HEK293 (cell line): Measurements from ENCODE around the gene ENKD1.
A peak's percentile ranks its signal among the peaks of the same experiment; 100 is the strongest.

Experiments used
- BCL11B ChIP-seq: fragments of 450-650 bp; formaldehyde crosslinking; IDR thresholded peaks from 2 replicates; pipeline ENCODE4 v1.5.1; 2016; ENCODE audit warnings: low read depth, missing biosample characterization, missing genetic modification characterization
- GLI4 ChIP-seq: fragments of 450-650 bp; formaldehyde crosslinking; IDR thresholded peaks from 2 replicates; pipeline ENCODE4 v1.5.1; 2016; ENCODE audit warnings: missing biosample characterization, missing genetic modification characterization
- KLF10 ChIP-seq: fragments of 450-650 bp; IDR thresholded peaks from 2 replicates; pipeline ENCODE4 v1.5.1; 2018; ENCODE audit warnings: missing biosample characterization, mild to moderate bottlenecking, missing genetic modification characterization
- PATZ1 ChIP-seq: fragments of 450-650 bp; formaldehyde crosslinking; IDR thresholded peaks from 2 replicates; pipeline ENCODE4 v1.5.1; 2016; ENCODE audit warnings: missing biosample characterization, missing genetic modification characterization
- PBX3 ChIP-seq: sonication (generic); formaldehyde crosslinking; IDR thresholded peaks from 2 replicates; pipeline ENCODE4 v1.8.1; 2022; ENCODE audit warnings: mild to moderate bottlenecking, moderate library complexity, missing genetic modification reagents
- SP3 ChIP-seq: fragments of 450-650 bp; formaldehyde crosslinking; IDR thresholded peaks from 2 replicates; pipeline ENCODE4 v1.5.1; 2016; ENCODE audit warnings: missing biosample characterization, missing genetic modification characterization
- ZBTB48 ChIP-seq: fragments of 450-650 bp; formaldehyde crosslinking; IDR thresholded peaks from 2 replicates; pipeline ENCODE4 v1.5.1; 2016; ENCODE audit warnings: missing biosample characterization, missing genetic modification characterization
- ZFP69B ChIP-seq: fragments of 450-650 bp; formaldehyde crosslinking; IDR thresholded peaks from 2 replicates; pipeline ENCODE4 v1.5.1; 2016; ENCODE audit warnings: missing biosample characterization, missing genetic modification characterization
- ZNF114 ChIP-seq: fragments of 450-650 bp; formaldehyde crosslinking; IDR thresholded peaks from 2 replicates; pipeline ENCODE4 v1.5.0; 2017; ENCODE audit warnings: missing biosample characterization, missing genetic modification characterization
- ZNF138 ChIP-seq: fragments of 450-650 bp; formaldehyde crosslinking; IDR thresholded peaks from 2 replicates; pipeline ENCODE4 v1.5.1; 2016; ENCODE audit warnings: missing biosample characterization, missing genetic modification characterization, borderline replicate concordance
- ZNF169 ChIP-seq: fragments of 450-650 bp; formaldehyde crosslinking; IDR thresholded peaks from 2 replicates; pipeline ENCODE4 v1.5.1; 2016; ENCODE audit warnings: missing biosample characterization, missing genetic modification characterization
- ZNF248 ChIP-seq: fragments of 450-650 bp; formaldehyde crosslinking; IDR thresholded peaks from 2 replicates; pipeline ENCODE4 v1.5.1; 2017; ENCODE audit warnings: missing biosample characterization, missing genetic modification characterization
- ZNF26 ChIP-seq: fragments of 450-650 bp; formaldehyde crosslinking; IDR thresholded peaks from 2 replicates; pipeline ENCODE4 v1.5.1; 2016; ENCODE audit warnings: missing biosample characterization, missing genetic modification characterization
- ZNF324 ChIP-seq: fragments of 450-650 bp; formaldehyde crosslinking; IDR thresholded peaks from 2 replicates; pipeline ENCODE4 v1.5.1; 2016; ENCODE audit warnings: missing biosample characterization, missing genetic modification characterization
- ZNF341 ChIP-seq: fragments of 450-650 bp; formaldehyde crosslinking; IDR thresholded peaks from 2 replicates; pipeline ENCODE4; 2016; ENCODE audit warnings: low read depth, missing biosample characterization, missing genetic modification characterization
- ZNF350 ChIP-seq: fragments of 450-650 bp; formaldehyde crosslinking; IDR thresholded peaks from 2 replicates; pipeline ENCODE4 v1.5.0; 2017; ENCODE audit warnings: missing biosample characterization, mild to moderate bottlenecking, missing genetic modification characterization
- ZNF544 ChIP-seq: fragments of 450-650 bp; formaldehyde crosslinking; IDR thresholded peaks from 2 replicates; pipeline ENCODE4 v1.5.0; 2017; ENCODE audit warnings: missing biosample characterization, missing genetic modification characterization
- ZNF621 ChIP-seq: fragments of 450-650 bp; formaldehyde crosslinking; IDR thresholded peaks from 2 replicates; pipeline ENCODE4 v1.5.1; 2017; ENCODE audit warnings: missing biosample characterization, missing genetic modification characterization
- ZNF660 ChIP-seq: fragments of 450-650 bp; IDR thresholded peaks from 2 replicates; pipeline ENCODE4 v1.5.1; 2018; ENCODE audit warnings: missing biosample characterization, mild to moderate bottlenecking, missing genetic modification characterization
- ZNF747 ChIP-seq: fragments of 450-650 bp; formaldehyde crosslinking; IDR thresholded peaks from 2 replicates; pipeline ENCODE4 v1.5.1; 2016; ENCODE audit warnings: missing biosample characterization, missing genetic modification characterization
- ZNF776 ChIP-seq: fragments of 450-650 bp; formaldehyde crosslinking; IDR thresholded peaks from 2 replicates; pipeline ENCODE4 v1.5.0; 2017; ENCODE audit warnings: missing biosample characterization, missing genetic modification characterization, borderline replicate concordance
- ZNF777 ChIP-seq: fragments of 450-650 bp; formaldehyde crosslinking; IDR thresholded peaks from 2 replicates; pipeline ENCODE4 v1.5.1; 2017; ENCODE audit warnings: missing biosample characterization, missing genetic modification characterization, borderline replicate concordance
- ZNF785 ChIP-seq: fragments of 450-650 bp; formaldehyde crosslinking; IDR thresholded peaks from 2 replicates; pipeline ENCODE4 v1.5.1; 2016; ENCODE audit warnings: missing biosample characterization, missing genetic modification characterization
- ZNF792 ChIP-seq: fragments of 450-650 bp; formaldehyde crosslinking; IDR thresholded peaks from 2 replicates; pipeline ENCODE4 v1.5.1; 2016; ENCODE audit warnings: missing biosample characterization, missing genetic modification characterization
- ZNF830 ChIP-seq: fragments of 450-650 bp; IDR thresholded peaks from 2 replicates; pipeline ENCODE4 v1.5.0; 2018; ENCODE audit warnings: missing biosample characterization, missing genetic modification characterization, low read depth, mild to moderate bottlenecking, moderate library complexity
- ZNF837 ChIP-seq: fragments of 450-650 bp; formaldehyde crosslinking; IDR thresholded peaks from 2 replicates; pipeline ENCODE4 v1.5.1; 2016; ENCODE audit warnings: missing biosample characterization, missing genetic modification characterization
- ZXDB ChIP-seq: fragments of 450-650 bp; formaldehyde crosslinking; IDR thresholded peaks from 2 replicates; pipeline ENCODE4 v1.5.1; 2016; ENCODE audit warnings: missing biosample characterization, missing genetic modification characterization
- TF ChIP-seq, protein P1 (sequence below): fragments of 450-650 bp; formaldehyde crosslinking; IDR thresholded peaks from 2 replicates; pipeline ENCODE4 v1.5.1; 2016; ENCODE audit warnings: missing biosample characterization, missing genetic modification characterization
- TF ChIP-seq, protein P2 (sequence below): fragments of 450-650 bp; formaldehyde crosslinking; IDR thresholded peaks from 2 replicates; pipeline ENCODE4 v1.5.1; 2016; ENCODE audit warnings: missing biosample characterization, missing genetic modification characterization
- TF ChIP-seq, protein P3 (sequence below): fragments of 450-650 bp; formaldehyde crosslinking; IDR thresholded peaks from 2 replicates; pipeline ENCODE4 v1.5.1; 2016; ENCODE audit warnings: missing biosample characterization, missing genetic modification characterization

The ENKD1 gene

GRCh38 chr16:67659675-67660563 lies 6.6 kb downstream of the ENKD1 start, which contains the start of gene ACD (continued):
- TF ChIP-seq, protein P1, sequence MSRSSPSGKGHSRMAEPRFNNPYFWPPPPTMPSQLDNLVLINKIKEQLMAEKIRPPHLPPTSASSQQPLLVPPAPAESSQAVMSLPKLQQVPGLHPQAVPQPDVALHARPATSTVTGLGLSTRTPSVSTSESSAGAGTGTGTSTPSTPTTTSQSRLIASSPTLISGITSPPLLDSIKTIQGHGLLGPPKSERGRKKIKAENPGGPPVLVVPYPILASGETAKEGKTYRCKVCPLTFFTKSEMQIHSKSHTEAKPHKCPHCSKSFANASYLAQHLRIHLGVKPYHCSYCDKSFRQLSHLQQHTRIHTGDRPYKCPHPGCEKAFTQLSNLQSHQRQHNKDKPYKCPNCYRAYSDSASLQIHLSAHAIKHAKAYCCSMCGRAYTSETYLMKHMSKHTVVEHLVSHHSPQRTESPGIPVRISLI (tag by site-specific recombination): no peak
- TF ChIP-seq ZNF114 (tag by site-specific recombination) (no peak), ZBTB48 (tag by site-specific recombination) (0 out of 2 replicates have a peak, but pooled peaks have one; percentile 25), ZFP69B (tag by site-specific recombination) (peak; percentile 89), BCL11B (no peak), ZNF747 (no peak), PBX3 (CRISPR knock-in tag) (peak; percentile 20; the same call in 1 of the 2 replicates), ZNF830 (tag by site-specific recombination) (no peak), PATZ1 (0 out of 2 replicates have a peak, but pooled peaks have one; percentile 83), ZNF785 (tag by site-specific recombination) (no peak), ZNF837 (tag by site-specific recombination) (no peak), GLI4 (tag by site-specific recombination) (no peak), KLF10 (tag by site-specific recombination) (0 out of 2 replicates have a peak, but pooled peaks have one; percentile 8), ZNF341 (tag by site-specific recombination) (no peak), ZNF350 (tag by site-specific recombination) (no peak), ZXDB (peak; percentile 73), ZNF26 (tag by site-specific recombination) (no peak), ZNF621 (tag by site-specific recombination) (no peak), ZNF660 (tag by site-specific recombination) (no peak), ZNF776 (tag by site-specific recombination) (no peak), ZNF169 (no peak), ZNF324 (tag by site-specific recombination) (no peak), ZNF777 (peak; percentile 77), ZNF248 (tag by site-specific recombination) (no peak), SP3 (tag by site-specific recombination) (peak; percentile 86), ZNF792 (tag by site-specific recombination) (no peak), ZNF138 (no peak), ZNF544 (tag by site-specific recombination) (no peak)
- TF ChIP-seq, protein P2, sequence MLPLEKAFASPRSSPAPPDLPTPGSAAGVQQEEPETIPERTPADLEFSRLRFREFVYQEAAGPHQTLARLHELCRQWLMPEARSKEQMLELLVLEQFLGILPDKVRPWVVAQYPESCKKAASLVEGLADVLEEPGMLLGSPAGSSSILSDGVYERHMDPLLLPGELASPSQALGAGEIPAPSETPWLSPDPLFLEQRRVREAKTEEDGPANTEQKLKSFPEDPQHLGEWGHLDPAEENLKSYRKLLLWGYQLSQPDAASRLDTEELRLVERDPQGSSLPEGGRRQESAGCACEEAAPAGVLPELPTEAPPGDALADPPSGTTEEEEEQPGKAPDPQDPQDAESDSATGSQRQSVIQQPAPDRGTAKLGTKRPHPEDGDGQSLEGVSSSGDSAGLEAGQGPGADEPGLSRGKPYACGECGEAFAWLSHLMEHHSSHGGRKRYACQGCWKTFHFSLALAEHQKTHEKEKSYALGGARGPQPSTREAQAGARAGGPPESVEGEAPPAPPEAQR (tag by site-specific recombination): no peak
- TF ChIP-seq, protein P3, sequence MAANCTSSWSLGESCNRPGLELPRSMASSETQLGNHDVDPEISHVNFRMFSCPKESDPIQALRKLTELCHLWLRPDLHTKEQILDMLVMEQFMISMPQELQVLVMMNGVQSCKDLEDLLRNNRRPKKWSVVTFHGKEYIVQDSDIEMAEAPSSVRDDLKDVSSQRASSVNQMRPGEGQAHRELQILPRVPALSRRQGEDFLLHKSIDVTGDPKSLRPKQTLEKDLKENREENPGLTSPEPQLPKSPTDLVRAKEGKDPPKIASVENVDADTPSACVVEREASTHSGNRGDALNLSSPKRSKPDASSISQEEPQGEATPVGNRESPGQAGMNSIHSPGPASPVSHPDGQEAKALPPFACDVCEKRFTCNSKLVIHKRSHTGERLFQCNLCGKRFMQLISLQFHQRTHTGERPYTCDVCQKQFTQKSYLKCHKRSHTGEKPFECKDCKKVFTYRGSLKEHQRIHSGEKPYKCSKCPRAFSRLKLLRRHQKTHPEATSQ: no peak
